GM19099 (cell line): ENCODE data around the gene GJB1.

Experiments
- POLR2A ChIP-seq: IDR thresholded peaks from 3 replicates; pipeline ENCODE4 v1.6.1; 2011; ENCODE audit warnings: low read depth; ENCODE audit not compliant: insufficient read length; ENCODE audit errors: extremely low read depth

GJB1 gene

GRCh38 chrX:71199252-71200008 lies 23.6 kb upstream of the GJB1 start:
- TF ChIP-seq POLR2A = no peak

GRCh38 chrX:71210816-71211215 lies 12.2 kb upstream of the GJB1 start:
- no peak for TF ChIP-seq POLR2A

- TF ChIP-seq POLR2A = no peak
These were observed 10.5 kb upstream of the GJB1 start for GRCh38 chrX:71212536-71212935.

- no peak for TF ChIP-seq POLR2A
These were observed 8.9 kb upstream of the GJB1 start for GRCh38 chrX:71214152-71214551.

- TF ChIP-seq POLR2A = no peak
These were observed 8.3 kb upstream of the GJB1 start for GRCh38 chrX:71214604-71215337.

- no peak for TF ChIP-seq POLR2A
These were observed 7.6 kb upstream of the GJB1 start for GRCh38 chrX:71215338-71215912.

GRCh38 chrX:71216485-71216884 lies 6.5 kb upstream of the GJB1 start:
- TF ChIP-seq POLR2A = no peak

GRCh38 chrX:71217298-71217697 lies 5.7 kb upstream of the GJB1 start:
- no peak for TF ChIP-seq POLR2A

- TF ChIP-seq POLR2A = no peak
These were observed 1.9 kb upstream of the GJB1 start for GRCh38 chrX:71221145-71221544.

- no peak for TF ChIP-seq POLR2A
These were observed 1.2 kb downstream of the GJB1 start for GRCh38 chrX:71224098-71224708.

GRCh38 chrX:71225009-71225408 lies 2.0 kb downstream of the GJB1 start:
- TF ChIP-seq POLR2A = no peak

- TF ChIP-seq POLR2A = no peak
These were observed 2.7 kb downstream of the GJB1 start for GRCh38 chrX:71225676-71226075.

GRCh38 chrX:71227370-71228062 lies 4.5 kb downstream of the GJB1 start:
- no peak for TF ChIP-seq POLR2A

- TF ChIP-seq POLR2A = no peak
These were observed 5.1 kb downstream of the GJB1 start for GRCh38 chrX:71228063-71228642.

- TF ChIP-seq POLR2A = no peak
These were observed 12.5 kb downstream of the GJB1 start for GRCh38 chrX:71235482-71235881.

- no peak for TF ChIP-seq POLR2A
These were observed 13.8 kb downstream of the GJB1 start for GRCh38 chrX:71236836-71237235.
